OCI-LY3 (cell line): ENCODE data around the gene RPRM.

Experiments
- CTCF ChIP-seq: fragments of 200-600, 300-600 bp; sonication (generic); IDR thresholded peaks from 2 replicates; pipeline ENCODE4 v1.5.1; 2014; ENCODE audit warnings: antibody characterized with exemption, low read length, low read depth
- EZH2phosphoT487 ChIP-seq: fragments of 200-600 bp; shearing (Covaris generic); IDR thresholded peaks from 2 replicates; pipeline ENCODE4 v1.6.1; 2018; ENCODE audit warnings: antibody characterized with exemption, mixed run types, low read depth

- no peak for TF ChIP-seq CTCF
- TF ChIP-seq EZH2phosphoT487: no peak
These were observed 20.9 kb upstream of the RPRM start for GRCh38 chr2:153499439-153499838.
